ENCODE data around the gene SNW1.

SNW1 gene

GRCh38 chr14:77760381-77761204, at the start of gene SNW1:
TSS of gene SNW1 (minus strand) at chr14:77761156. CDS start at chr14:77761127, 29 bp downstream.
- DNase-seq (ENCODE audit: low read depth): peak; percentile 66
- TF ChIP-seq CTCF (IDR thresholded peaks at IDR 0.05; ENCODE audit: low read length, missing control alignments): no peak
- peak within 1 kb of the TSS; percentile 100 for H3K4me3 ChIP-seq (replicated peaks; ENCODE audit: low read depth, low read length)

GRCh38 chr14:77809011-77809410, 48.1 kb upstream of the SNW1 start:
- TF ChIP-seq CTCF (IDR thresholded peaks at IDR 0.05; ENCODE audit: low read length, missing control alignments): no peak
- no peak for DNase-seq (ENCODE audit: low read depth)
- H3K4me3 ChIP-seq (replicated peaks; ENCODE audit: low read depth, low read length): no peak overlapping the region

- no peak for TF ChIP-seq CTCF (IDR thresholded peaks at IDR 0.05; ENCODE audit: low read length, missing control alignments)
- no peak overlapping the region for H3K4me3 ChIP-seq (replicated peaks; ENCODE audit: low read depth, low read length)
- no peak for DNase-seq (ENCODE audit: low read depth)
Observed at GRCh38 chr14:77808250-77808649, 47.3 kb upstream of the SNW1 start.

- TF ChIP-seq CTCF (IDR thresholded peaks at IDR 0.05; ENCODE audit: low read length, missing control alignments): no peak
- no peak overlapping the region for H3K4me3 ChIP-seq (replicated peaks; ENCODE audit: low read depth, low read length)
- no peak for DNase-seq (ENCODE audit: low read depth)
Observed at GRCh38 chr14:77805706-77806105, 44.8 kb upstream of the SNW1 start.

- no peak overlapping the region for H3K4me3 ChIP-seq (replicated peaks; ENCODE audit: low read depth, low read length)
- TF ChIP-seq CTCF (IDR thresholded peaks at IDR 0.05; ENCODE audit: low read length, missing control alignments): peak; percentile 25
- DNase-seq (ENCODE audit: low read depth): peak; percentile 10
Observed at GRCh38 chr14:77804592-77804991, 43.6 kb upstream of the SNW1 start.

GRCh38 chr14:77800814-77801213, 39.9 kb upstream of the SNW1 start:
- no peak for TF ChIP-seq CTCF (IDR thresholded peaks at IDR 0.05; ENCODE audit: low read length, missing control alignments)
- H3K4me3 ChIP-seq (replicated peaks; ENCODE audit: low read depth, low read length): peak overlapping the region; percentile 68
- no peak for DNase-seq (ENCODE audit: low read depth)

Measured in fibroblast of pulmonary artery (primary cell).